ENCODE measurements around the gene IGF2BP2.

DNA sequence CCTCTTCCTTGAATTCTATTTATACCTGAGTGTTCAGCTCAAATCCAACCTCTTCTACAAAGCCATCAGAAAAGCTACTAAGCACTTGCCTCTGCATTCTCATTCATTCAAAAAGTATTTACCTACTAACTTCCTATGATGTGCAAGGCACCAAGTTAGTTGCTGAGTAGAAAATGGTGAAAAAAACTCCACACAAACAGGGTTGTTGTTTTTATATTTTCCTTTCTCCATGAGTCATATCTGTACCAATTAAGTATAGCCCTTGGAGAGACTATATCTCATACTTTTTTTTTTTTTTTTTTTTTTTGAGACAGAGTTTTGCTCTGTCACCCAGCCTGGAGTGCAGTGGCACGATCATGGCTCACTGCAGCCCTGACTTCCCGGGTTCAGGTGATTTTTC lies 67.7 kb downstream of the IGF2BP2 start:
- no peak for TF ChIP-seq CTCF (IDR thresholded peaks at IDR 0.05)
- no peak for TF ChIP-seq POLR2AphosphoS5 (IDR thresholded peaks at IDR 0.05)
- no peak for TF ChIP-seq POLR2A (IDR thresholded peaks at IDR 0.05)
- no peak for TF ChIP-seq EP300 (IDR thresholded peaks at IDR 0.05)
